Activated T-cell treated with anti-CD3 and anti-CD28 coated beads for 24 hours (primary cell): ENCODE results near the gene WDR43.

ENCODE experiments used
- DNase-seq: peaks from one replicate; pipeline ENCODE4 v3.0.0-alpha.2; 2020; ENCODE audit warnings: low read depth

The WDR43 gene

GRCh38 chr2:28994074-28994473 lies 99.6 kb downstream of the WDR43 start:
- DNase-seq = no peak

- no peak for DNase-seq
Observed at GRCh38 chr2:28994679-28995078, 100.2 kb downstream of the WDR43 start.

GRCh38 chr2:28995765-28996750 lies 101.6 kb downstream of the WDR43 start:
- DNase-seq = no peak

GRCh38 chr2:28997237-28997846 lies 102.9 kb downstream of the WDR43 start:
- no peak for DNase-seq
